GM12878 (cell line): ENCODE results near the gene STPG3. TPM values are rescaled to one million over a fixed set of nuclear protein-coding genes. Genes with fewer than 3 reads are reported as not detected.

ENCODE experiments used
- CHD1 ChIP-seq: IDR thresholded peaks from 2 replicates; pipeline ENCODE4 v1.6.1; 2012; ENCODE audit warnings: low read depth, low read length, improper control_type of control experiment
- EED ChIP-seq: sonication (generic); IDR thresholded peaks from 2 replicates; pipeline ENCODE4 v1.6.1; 2016; ENCODE audit warnings: antibody characterized with exemption, low read depth
- HDAC2 ChIP-seq: fragments of 200-600 bp; sonication (generic); IDR thresholded peaks from 2 replicates; pipeline ENCODE4 v1.6.1; 2017
- MYB ChIP-seq: fragments of 150-350 bp; IDR thresholded peaks from 2 replicates; pipeline ENCODE4 v1.6.1; 2014; ENCODE audit warnings: mild to moderate bottlenecking, low read depth, low read length, borderline replicate concordance
- NFXL1 ChIP-seq: fragments of 450-650 bp; IDR thresholded peaks from 2 replicates; pipeline ENCODE4 v1.6.1; 2017; ENCODE audit warnings: antibody characterized with exemption, mild to moderate bottlenecking, borderline replicate concordance
- POLR2A ChIP-seq: IDR thresholded peaks from 2 replicates; pipeline ENCODE4 v1.6.1; 2011; ENCODE audit warnings: low read depth, mild to moderate bottlenecking, low read length
- RAD21 ChIP-seq: IDR thresholded peaks from 2 replicates; pipeline ENCODE4 v1.6.1; 2011; ENCODE audit warnings: mild to moderate bottlenecking, low read depth, low read length, moderate library complexity; ENCODE audit not compliant: insufficient read depth
- RB1 ChIP-seq: fragments of 450-650 bp; formaldehyde crosslinking; IDR thresholded peaks from 2 replicates; pipeline ENCODE4 v1.6.1; 2017; ENCODE audit warnings: mild to moderate bottlenecking, borderline replicate concordance
- SKIL ChIP-seq: fragments of 450-650 bp; IDR thresholded peaks from 2 replicates; pipeline ENCODE4 v1.6.1; 2017; ENCODE audit warnings: mild to moderate bottlenecking, low read depth, inconsistent platforms; ENCODE audit not compliant: poor library complexity, severe bottlenecking
- SREBF1 ChIP-seq: IDR thresholded peaks from 2 replicates; pipeline ENCODE4 v1.6.1; 2012; ENCODE audit warnings: mild to moderate bottlenecking, low read length
- TCF12 ChIP-seq: IDR thresholded peaks from 2 replicates; pipeline ENCODE4 v1.6.1; 2011; ENCODE audit warnings: low read depth, mild to moderate bottlenecking, low read length
- TCF3 ChIP-seq: IDR thresholded peaks from 2 replicates; pipeline ENCODE4 v1.6.1; 2012; ENCODE audit warnings: low read depth, mild to moderate bottlenecking, low read length, borderline replicate concordance; ENCODE audit not compliant: insufficient read depth
- WRNIP1 ChIP-seq: IDR thresholded peaks from 2 replicates; pipeline ENCODE4 v1.6.1; 2011; ENCODE audit warnings: low read depth, low read length, improper control_type of control experiment, borderline replicate concordance
- ZBED1 ChIP-seq: IDR thresholded peaks from 2 replicates; pipeline ENCODE4 v1.6.1; 2016; ENCODE audit warnings: borderline replicate concordance
- ZNF24 ChIP-seq: fragments of 450-650 bp; IDR thresholded peaks from 2 replicates; pipeline ENCODE4 v1.6.1; 2017; ENCODE audit warnings: antibody characterized with exemption, mild to moderate bottlenecking
- polyA plus RNA-seq, 11 experiments: library from polyadenylated mRNA; depleted of rRNA in 4 of 11; unstranded in 6 of 11; stranded (reverse) in 5 of 11; fragments of >200 nt; fragmentation: Nextera tagmentation in 4 of 11; fragmentation: Illumina TruSeq in 1 of 11; extraction: Ambion mirVana in 4 of 11; extraction: Trizol in 1 of 11; gene quantifications; 1 replicate in 1 of 11; 2 replicates in 10 of 11; pipeline versions ENCODE4 v1.2.1 to v1.2.3, GENCODE V29; 2011 to 2016; ENCODE audit warnings: inconsistent platforms in 2 of 11, missing spikeins in 2 of 11, low read depth in 1 of 11
- total RNA-seq, 4 experiments: library from RNA; depleted of rRNA in 3 of 4; stranded (reverse); fragments of >200 nt in 3 of 4; fragmentation: Illumina TruSeq in 1 of 4; extraction: Trizol in 1 of 4; gene quantifications; 2 replicates each; pipeline versions ENCODE4 v1.2.1 to v1.2.3, GENCODE V29; 2013 to 2021
- TF ChIP-seq, protein P1 (sequence below): fragments of 450-650 bp; IDR thresholded peaks from 2 replicates; pipeline ENCODE4 v1.6.1; 2017; ENCODE audit warnings: low read depth, mild to moderate bottlenecking, moderate library complexity
- TF ChIP-seq, protein P2 (sequence below): fragments of 150-350 bp; IDR thresholded peaks from 2 replicates; pipeline ENCODE4 v1.6.1; 2016; ENCODE audit warnings: low read depth, low read length
- TF ChIP-seq, protein P3 (sequence below): IDR thresholded peaks from 2 replicates; pipeline ENCODE4 v1.6.1; 2012; ENCODE audit warnings: mild to moderate bottlenecking, low read depth, low read length

The STPG3 gene
- total and polyA plus RNA-seq, 10 of the 15 experiments (the other 5 are each of a cell fraction or from before 2014, with no cell fraction given) = not detected

DNA sequence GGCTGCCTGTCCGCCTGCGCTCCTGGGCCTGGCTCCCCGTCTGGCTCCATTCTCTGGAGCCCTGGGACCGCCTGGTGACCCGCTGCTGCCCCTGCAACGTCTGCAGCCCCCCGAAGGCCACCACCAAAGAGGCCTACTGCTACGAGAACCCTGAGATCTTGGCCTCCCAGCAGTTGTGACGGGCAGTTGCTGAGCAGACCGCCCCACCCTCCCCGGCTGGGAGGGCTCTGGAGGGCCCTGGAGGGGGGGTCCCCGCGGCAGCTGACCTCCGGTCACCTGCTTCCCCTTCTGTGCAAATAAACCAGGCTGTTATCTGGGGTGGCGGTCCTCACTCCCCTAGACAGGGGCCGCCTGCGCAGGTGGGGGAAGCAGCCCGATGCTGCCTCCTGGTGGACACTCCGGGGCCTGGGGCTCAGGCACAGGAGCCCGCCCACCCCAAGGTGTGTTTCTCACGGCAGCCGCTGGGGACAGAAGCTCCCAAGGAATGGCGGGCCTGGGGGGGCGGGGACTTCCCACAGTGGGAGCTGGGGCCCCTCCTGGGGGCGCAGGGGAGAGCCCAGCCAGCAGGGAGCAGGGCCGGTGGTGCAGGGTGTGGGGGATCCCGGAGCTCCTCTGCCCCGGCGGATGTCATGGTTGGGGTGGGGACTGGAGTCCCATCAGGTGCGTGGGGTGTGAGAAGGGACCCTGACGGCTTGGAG is 14.7 kb upstream of the STPG3 start (continued):
- peak; percentile 86; the same call in 1 of the 2 replicates for TF ChIP-seq RB1
- TF ChIP-seq SKIL = no peak
- TF ChIP-seq WRNIP1 = no peak
- peak; percentile 67 for TF ChIP-seq TCF12
- 0 out of 2 replicates have a peak, but pooled peaks have one; percentile 33 for TF ChIP-seq ZNF24
- TF ChIP-seq MYB = no peak
- no peak for TF ChIP-seq HDAC2
- peak; percentile 79 for TF ChIP-seq RAD21
- no peak for TF ChIP-seq ZBED1
- no peak for TF ChIP-seq NFXL1
- TF ChIP-seq POLR2A = no peak
- TF ChIP-seq EED = peak; percentile 68
- peak; percentile 80; the same call in 1 of the 2 replicates for TF ChIP-seq TCF3
- TF ChIP-seq, protein P1, sequence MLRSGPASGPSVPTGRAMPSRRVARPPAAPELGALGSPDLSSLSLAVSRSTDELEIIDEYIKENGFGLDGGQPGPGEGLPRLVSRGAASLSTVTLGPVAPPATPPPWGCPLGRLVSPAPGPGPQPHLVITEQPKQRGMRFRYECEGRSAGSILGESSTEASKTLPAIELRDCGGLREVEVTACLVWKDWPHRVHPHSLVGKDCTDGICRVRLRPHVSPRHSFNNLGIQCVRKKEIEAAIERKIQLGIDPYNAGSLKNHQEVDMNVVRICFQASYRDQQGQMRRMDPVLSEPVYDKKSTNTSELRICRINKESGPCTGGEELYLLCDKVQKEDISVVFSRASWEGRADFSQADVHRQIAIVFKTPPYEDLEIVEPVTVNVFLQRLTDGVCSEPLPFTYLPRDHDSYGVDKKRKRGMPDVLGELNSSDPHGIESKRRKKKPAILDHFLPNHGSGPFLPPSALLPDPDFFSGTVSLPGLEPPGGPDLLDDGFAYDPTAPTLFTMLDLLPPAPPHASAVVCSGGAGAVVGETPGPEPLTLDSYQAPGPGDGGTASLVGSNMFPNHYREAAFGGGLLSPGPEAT = peak; percentile 82
- TF ChIP-seq, protein P2, sequence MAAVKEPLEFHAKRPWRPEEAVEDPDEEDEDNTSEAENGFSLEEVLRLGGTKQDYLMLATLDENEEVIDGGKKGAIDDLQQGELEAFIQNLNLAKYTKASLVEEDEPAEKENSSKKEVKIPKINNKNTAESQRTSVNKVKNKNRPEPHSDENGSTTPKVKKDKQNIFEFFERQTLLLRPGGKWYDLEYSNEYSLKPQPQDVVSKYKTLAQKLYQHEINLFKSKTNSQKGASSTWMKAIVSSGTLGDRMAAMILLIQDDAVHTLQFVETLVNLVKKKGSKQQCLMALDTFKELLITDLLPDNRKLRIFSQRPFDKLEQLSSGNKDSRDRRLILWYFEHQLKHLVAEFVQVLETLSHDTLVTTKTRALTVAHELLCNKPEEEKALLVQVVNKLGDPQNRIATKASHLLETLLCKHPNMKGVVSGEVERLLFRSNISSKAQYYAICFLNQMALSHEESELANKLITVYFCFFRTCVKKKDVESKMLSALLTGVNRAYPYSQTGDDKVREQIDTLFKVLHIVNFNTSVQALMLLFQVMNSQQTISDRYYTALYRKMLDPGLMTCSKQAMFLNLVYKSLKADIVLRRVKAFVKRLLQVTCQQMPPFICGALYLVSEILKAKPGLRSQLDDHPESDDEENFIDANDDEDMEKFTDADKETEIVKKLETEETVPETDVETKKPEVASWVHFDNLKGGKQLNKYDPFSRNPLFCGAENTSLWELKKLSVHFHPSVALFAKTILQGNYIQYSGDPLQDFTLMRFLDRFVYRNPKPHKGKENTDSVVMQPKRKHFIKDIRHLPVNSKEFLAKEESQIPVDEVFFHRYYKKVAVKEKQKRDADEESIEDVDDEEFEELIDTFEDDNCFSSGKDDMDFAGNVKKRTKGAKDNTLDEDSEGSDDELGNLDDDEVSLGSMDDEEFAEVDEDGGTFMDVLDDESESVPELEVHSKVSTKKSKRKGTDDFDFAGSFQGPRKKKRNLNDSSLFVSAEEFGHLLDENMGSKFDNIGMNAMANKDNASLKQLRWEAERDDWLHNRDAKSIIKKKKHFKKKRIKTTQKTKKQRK = no peak
- TF ChIP-seq SREBF1 = no peak
- TF ChIP-seq, protein P3, sequence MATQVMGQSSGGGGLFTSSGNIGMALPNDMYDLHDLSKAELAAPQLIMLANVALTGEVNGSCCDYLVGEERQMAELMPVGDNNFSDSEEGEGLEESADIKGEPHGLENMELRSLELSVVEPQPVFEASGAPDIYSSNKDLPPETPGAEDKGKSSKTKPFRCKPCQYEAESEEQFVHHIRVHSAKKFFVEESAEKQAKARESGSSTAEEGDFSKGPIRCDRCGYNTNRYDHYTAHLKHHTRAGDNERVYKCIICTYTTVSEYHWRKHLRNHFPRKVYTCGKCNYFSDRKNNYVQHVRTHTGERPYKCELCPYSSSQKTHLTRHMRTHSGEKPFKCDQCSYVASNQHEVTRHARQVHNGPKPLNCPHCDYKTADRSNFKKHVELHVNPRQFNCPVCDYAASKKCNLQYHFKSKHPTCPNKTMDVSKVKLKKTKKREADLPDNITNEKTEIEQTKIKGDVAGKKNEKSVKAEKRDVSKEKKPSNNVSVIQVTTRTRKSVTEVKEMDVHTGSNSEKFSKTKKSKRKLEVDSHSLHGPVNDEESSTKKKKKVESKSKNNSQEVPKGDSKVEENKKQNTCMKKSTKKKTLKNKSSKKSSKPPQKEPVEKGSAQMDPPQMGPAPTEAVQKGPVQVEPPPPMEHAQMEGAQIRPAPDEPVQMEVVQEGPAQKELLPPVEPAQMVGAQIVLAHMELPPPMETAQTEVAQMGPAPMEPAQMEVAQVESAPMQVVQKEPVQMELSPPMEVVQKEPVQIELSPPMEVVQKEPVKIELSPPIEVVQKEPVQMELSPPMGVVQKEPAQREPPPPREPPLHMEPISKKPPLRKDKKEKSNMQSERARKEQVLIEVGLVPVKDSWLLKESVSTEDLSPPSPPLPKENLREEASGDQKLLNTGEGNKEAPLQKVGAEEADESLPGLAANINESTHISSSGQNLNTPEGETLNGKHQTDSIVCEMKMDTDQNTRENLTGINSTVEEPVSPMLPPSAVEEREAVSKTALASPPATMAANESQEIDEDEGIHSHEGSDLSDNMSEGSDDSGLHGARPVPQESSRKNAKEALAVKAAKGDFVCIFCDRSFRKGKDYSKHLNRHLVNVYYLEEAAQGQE = no peak
- TF ChIP-seq CHD1 = no peak
